Left lung (tissue), 10 donors: Measurements from ENCODE around the gene CA4. TPM values are rescaled to one million over a fixed set of nuclear protein-coding genes. Genes with fewer than 3 reads are reported as not detected.

Source experiments
- ATAC-seq: fragments of 200-7000 bp; cut with Tn5 transposase; one replicate; pipeline ENCODE4 v1.9.1; 2020; ENCODE audit warnings: moderate library complexity
- DNase-seq, 4 donors: peaks; one replicate each; pipeline ENCODE4 v3.0.0-alpha.2; 2013 to 2020
- H3K27ac ChIP-seq, 2 donors: fragments of 200-600 bp; sonication (generic) in 1 of 2; one replicate each; pipeline versions ENCODE4 v1.5.0 to v1.8.0; 2020 to 2021
- H3K27me3 ChIP-seq, 2 donors: fragments of 200-600 bp; sonication (generic) in 1 of 2; one replicate each; pipeline versions ENCODE4 v1.5.0 to v1.8.0; 2020 to 2021
- H3K36me3 ChIP-seq, 2 donors: fragments of 200-600 bp; sonication (generic) in 1 of 2; one replicate each; pipeline versions ENCODE4 v1.5.0 to v1.8.0; 2020 to 2021
- H3K4me1 ChIP-seq, 2 donors: fragments of 200-600 bp; one replicate each; pipeline ENCODE4 v1.8.0; 2021
- H3K4me3 ChIP-seq, 2 donors: fragments of 200-600 bp; sonication (generic) in 1 of 2; one replicate each; pipeline versions ENCODE4 v1.5.0 to v1.8.0; 2020 to 2021; ENCODE audit warnings: mild to moderate bottlenecking in 1 of 2
- H3K9me3 ChIP-seq, 2 donors: fragments of 200-600 bp; sonication (generic) in 1 of 2; one replicate each; pipeline versions ENCODE4 v1.5.0 to v1.8.0; 2020 to 2021
- CTCF ChIP-seq, 2 donors: fragments of 200-600 bp; sonication (generic) in 1 of 2; IDR thresholded peaks; one replicate each; pipeline versions ENCODE4 v1.5.0 to v1.8.0; 2021; ENCODE audit warnings: antibody characterized with exemption in 2 of 2
- intact Hi-C, 2 donors: fragments of 100-400 bp; cut with DNase I; formaldehyde crosslinking; loops; one replicate each; pipeline versions ENCODE4 v1.11.2 to v1.14.2; 2022
- polyA plus RNA-seq, 6 donors: library from polyadenylated mRNA; unstranded; fragments of 120-200 nt; gene quantifications; one replicate each; pipeline ENCODE4 v1.2.1, GENCODE V29; 2013; ENCODE audit not compliant: insufficient read length in 6 of 6
- total RNA-seq, 2 donors: library from RNA; stranded (reverse); fragmentation: NEBNext Ultra II Directional; extraction: Animal tissue kit (Norgen Biotek cat#: 25700); gene quantifications; one replicate each; pipeline ENCODE4 v1.2.1, GENCODE V29; 2021
- donor health status: DM: no; HTN: yes; CAD: no.
- donor health status: DM: no; HTN: no; CAD: no.

The CA4 gene
- total and polyA plus RNA-seq, 8 donors = 10.6 to 68.3 (median 54.0) TPM

- Histone ChIP-seq H3K9me3 (no peaks in the 10 kb centered on the region), H3K27ac (peak overlapping the region in 1 of 2 donors; percentile 28), H3K4me1 (peaks cover under 1 to 28% of the 10 kb centered on the region in 2 donors), H3K36me3 (peaks cover 0 to 18% of the 10 kb centered on the region in 2 donors), H3K27me3 (peaks cover 0 to 20% of the 10 kb centered on the region in 2 donors), H3K4me3 (no peak overlapping the region)
- DNase-seq (no peak), ATAC-seq (no peak)
- intact Hi-C loops = no loop called here
- TF ChIP-seq CTCF (IDR thresholded peaks at IDR 0.05) = no peak
These were observed 9.1 kb downstream of the CA4 start for GRCh38 chr17:60158751-60159478.

- no peak for ATAC-seq
- H3K36me3 ChIP-seq = peaks cover 0 to 18% of the 10 kb centered on the region in 2 donors
- DNase-seq = no peak
- intact Hi-C loops = no loop called here
- H3K4me3 ChIP-seq = no peak overlapping the region
- H3K27ac ChIP-seq = peak overlapping the region in 1 of 2 donors; percentile 28
- no peak for TF ChIP-seq CTCF (IDR thresholded peaks at IDR 0.05)
- H3K4me1 ChIP-seq = peaks cover 0 to 24% of the 10 kb centered on the region in 2 donors
- no peaks in the 10 kb centered on the region for H3K9me3 ChIP-seq
- H3K27me3 ChIP-seq = peaks cover 0 to 20% of the 10 kb centered on the region in 2 donors
These were observed 9.7 kb downstream of the CA4 start for GRCh38 chr17:60159479-60159866.

- intact Hi-C loops = no loop called here
- H3K4me3 ChIP-seq = no peak overlapping the region
- no peaks in the 10 kb centered on the region for H3K9me3 ChIP-seq
- peaks cover 0 to 17% of the 10 kb centered on the region in 2 donors for H3K4me1 ChIP-seq
- peaks cover 0 to 18% of the 10 kb centered on the region in 2 donors for H3K36me3 ChIP-seq
- H3K27ac ChIP-seq = peak overlapping the region in 1 of 2 donors; percentile 76
- peaks cover 0 to 20% of the 10 kb centered on the region in 2 donors for H3K27me3 ChIP-seq
- DNase-seq = no peak
- ATAC-seq = no peak
- TF ChIP-seq CTCF (IDR thresholded peaks at IDR 0.05) = no peak
These were observed 11.2 kb downstream of the CA4 start for GRCh38 chr17:60160829-60161501.

GRCh38 chr17:60161598-60162330 lies 12.0 kb downstream of the CA4 start:
- H3K27me3 ChIP-seq = peaks cover 0 to 20% of the 10 kb centered on the region in 2 donors
- ATAC-seq (peak; percentile 37), DNase-seq (peak in 1 of 4 donors; percentile 84)
- H3K4me1 ChIP-seq = peaks cover 0 to 21% of the 10 kb centered on the region in 2 donors
- no peak for TF ChIP-seq CTCF (IDR thresholded peaks at IDR 0.05)
- intact Hi-C loops = no loop called here
- H3K36me3 ChIP-seq = peaks cover 0 to 18% of the 10 kb centered on the region in 2 donors
- no peak overlapping the region for H3K4me3 ChIP-seq
- H3K9me3 ChIP-seq = no peaks in the 10 kb centered on the region
- peak overlapping the region in 1 of 2 donors; percentile 76 for H3K27ac ChIP-seq
